Heart right ventricle (tissue), 16 donors: ENCODE measurements around the gene ATP11A. TPM values are rescaled to one million over a fixed set of nuclear protein-coding genes. Genes with fewer than 3 reads are reported as not detected.

ENCODE experiments used
- ATAC-seq, 8 donors: fragments of 200-7000 bp; cut with Tn5 transposase; one replicate each; pipeline ENCODE4 v1.9.1; 2020; ENCODE audit warnings: mild to moderate bottlenecking in 8 of 8, moderate library complexity in 8 of 8, moderate number of reproducible peaks in 1 of 8
- DNase-seq, 2 donors: peaks; one replicate each; pipeline ENCODE4 v3.0.0-alpha.2; 2020
- H3K27ac ChIP-seq, 10 donors: fragments of 200-600 bp; sonication (generic) in 2 of 10; one replicate each; pipeline versions ENCODE4 v1.5.0 to v1.8.0; 2020 to 2022; ENCODE audit warnings: mild to moderate bottlenecking in 3 of 10
- H3K27me3 ChIP-seq, 7 donors: fragments of 200-600 bp; one replicate each; pipeline ENCODE4 v1.8.0; 2021 to 2022; ENCODE audit warnings: mild to moderate bottlenecking in 2 of 7
- H3K36me3 ChIP-seq, 9 donors: fragments of 200-600 bp; sonication (generic) in 1 of 9; one replicate each; pipeline versions ENCODE4 v1.5.0 to v1.8.0; 2020 to 2022; ENCODE audit warnings: mild to moderate bottlenecking in 2 of 9
- H3K4me1 ChIP-seq, 9 donors: fragments of 200-600 bp; sonication (generic) in 1 of 9; one replicate each; pipeline versions ENCODE4 v1.5.0 to v1.8.0; 2020 to 2022; ENCODE audit warnings: mild to moderate bottlenecking in 4 of 9
- H3K4me3 ChIP-seq, 10 donors: fragments of 200-600 bp; sonication (generic) in 2 of 10; one replicate each; pipeline versions ENCODE4 v1.5.0 to v1.8.0; 2020 to 2022; ENCODE audit warnings: mild to moderate bottlenecking in 7 of 10, moderate library complexity in 2 of 10
- H3K9me3 ChIP-seq, 11 donors: fragments of 200-600 bp in 10 of 11; sonication (generic) in 2 of 11; one replicate each; pipeline versions ENCODE4 v1.5.0 to v1.8.0; 2013 to 2022; ENCODE audit warnings: mild to moderate bottlenecking in 2 of 11, control low read depth in 1 of 11, moderate library complexity in 1 of 11
- WGBS, 2 donors: extraction: QIAGEN DNeasy Blood & Tissue Kit; methylation state at CpG; one replicate each; pipeline ENCODE4 v1.1.7; 2013; ENCODE audit warnings: inconsistent platforms in 1 of 2; 5-methylcytosine and 5-hydroxymethylcytosine counted together
- intact Hi-C, 10 donors: fragments of 100-400 bp; cut with DNase I; formaldehyde crosslinking; loops; one replicate each; pipeline versions ENCODE4 v1.11.1 to v1.14.2; 2022
- polyA plus RNA-seq, 2 donors: library from polyadenylated mRNA; stranded (reverse); fragments of 200-250 nt; gene quantifications; one replicate each; pipeline ENCODE4 v1.2.3, GENCODE V29; 2013
- total RNA-seq, 10 donors: library from RNA; stranded (reverse); fragmentation: NEBNext Ultra II Directional in 3 of 10; extraction: Animal tissue kit (Norgen Biotek cat#: 25700) in 3 of 10; gene quantifications; one replicate each; pipeline versions ENCODE4 v1.2.1 to v1.2.4, GENCODE V29; 2021 to 2023
- TF ChIP-seq, protein P1 (sequence below), 9 donors: fragments of 200-600 bp; sonication (generic) in 2 of 9; IDR thresholded peaks; one replicate each; pipeline versions ENCODE4 v1.5.0 to v1.8.0; 2021 to 2022; ENCODE audit warnings: antibody characterized with exemption in 9 of 9, mild to moderate bottlenecking in 5 of 9, moderate library complexity in 1 of 9
- donor health status: Arrhythmogenic right ventricular cardiomyopathy.
- donor health status: ischemic (EF 13 %, LVEDD 7.1; RV severe dilation, severe dysfunction).
- donor health status: healthy with polysubstance abuse.
- donor health status: DM: no; HTN: yes; CAD: no.
- donor health status: DM: no; HTN: no; CAD: no.
- donor health status: ischemic (EF 25% LVEDD 6.9; RV normal size, moderate dysfunction).
- donor health status: ischemic (EF 25% LVEDD 5.7; RV mildly dilated, moderate dysfunction).
- donor health status: healthy.
- donor health status: DM: yes; HTN: yes; CAD: no.
- donor health status: Ischemic cardiomyopathy.
- donor health status: ischemic (EF 35%, LVEDD 5.7; RV mildly dilated, moderate dysfunction).
- donor health status: nonischemic (EF 11% LVEDD 7.7; RV severe dilation, severe dysfunction).
- donor health status: DM: yes; HTN: yes; CAD: no.
- donor health status: PGD.
- donor health status: ischemic (EF 29% LVEDD 5.4; RV normal size, mild dysfunction).
- donor health status: nonischemic (EF 23%, LVEDD 6.1; RV moderate dilation, normal function).

The ATP11A gene
- total and polyA plus RNA-seq, 12 donors, result 20.0 to 164 (median 107) TPM

DNA sequence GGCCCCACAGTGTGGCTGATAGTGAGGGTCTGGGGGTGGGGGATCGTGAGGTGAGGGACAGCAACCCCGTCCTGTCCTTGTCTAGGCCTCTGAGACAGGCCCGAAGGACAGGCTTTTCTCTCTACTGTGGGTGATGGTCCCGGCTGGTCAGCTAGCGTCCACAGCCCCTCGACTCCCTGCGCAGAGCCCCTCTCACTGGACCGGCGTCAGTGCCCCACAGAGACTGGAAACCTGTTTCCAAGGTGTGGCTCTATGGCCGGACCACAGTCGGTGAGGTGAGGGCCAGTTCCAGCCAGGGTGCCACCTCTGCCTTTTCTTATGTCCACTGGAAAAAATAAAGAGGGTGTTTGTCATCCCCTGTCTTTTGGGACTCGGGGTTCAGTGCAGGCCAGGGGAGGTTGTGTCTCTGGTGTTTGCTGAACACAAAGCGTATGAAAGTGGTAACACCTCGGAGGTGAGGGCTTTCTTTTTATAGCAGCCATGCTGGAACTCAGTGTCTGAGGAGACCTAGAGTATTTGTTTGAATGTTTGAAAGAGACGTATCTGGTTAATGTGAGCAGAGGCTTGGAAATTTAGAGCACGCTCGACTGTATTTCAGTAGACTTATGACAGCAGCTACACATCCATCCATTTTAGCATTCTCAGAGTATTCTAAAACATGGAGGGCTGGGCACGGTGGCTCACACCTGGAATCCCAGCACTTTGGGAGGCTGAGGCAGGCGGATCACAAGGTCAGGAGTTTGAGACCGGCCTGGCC, 22.8 kb downstream of the ATP11A start:
- intact Hi-C loops, result no loop called here
- Histone ChIP-seq H3K27ac (peak overlapping the region; percentile 79 to 95 (median 87)), H3K4me3 (peak overlapping the region in 1 of 10 donors; percentile 39), H3K9me3 (peaks cover 0 to 11% (median 0%) of the 10 kb centered on the region in 11 donors), H3K27me3 (no peaks in the 10 kb centered on the region), H3K36me3 (peaks cover 0 to 8% (median 0%) of the 10 kb centered on the region in 9 donors), H3K4me1 (peaks cover 16 to 62% (median 47%) of the 10 kb centered on the region in 9 donors)
- DNase-seq (no peak), ATAC-seq (peak in 3 of 8 donors; percentile 0 to 13 (median 2))
- TF ChIP-seq, protein P1, sequence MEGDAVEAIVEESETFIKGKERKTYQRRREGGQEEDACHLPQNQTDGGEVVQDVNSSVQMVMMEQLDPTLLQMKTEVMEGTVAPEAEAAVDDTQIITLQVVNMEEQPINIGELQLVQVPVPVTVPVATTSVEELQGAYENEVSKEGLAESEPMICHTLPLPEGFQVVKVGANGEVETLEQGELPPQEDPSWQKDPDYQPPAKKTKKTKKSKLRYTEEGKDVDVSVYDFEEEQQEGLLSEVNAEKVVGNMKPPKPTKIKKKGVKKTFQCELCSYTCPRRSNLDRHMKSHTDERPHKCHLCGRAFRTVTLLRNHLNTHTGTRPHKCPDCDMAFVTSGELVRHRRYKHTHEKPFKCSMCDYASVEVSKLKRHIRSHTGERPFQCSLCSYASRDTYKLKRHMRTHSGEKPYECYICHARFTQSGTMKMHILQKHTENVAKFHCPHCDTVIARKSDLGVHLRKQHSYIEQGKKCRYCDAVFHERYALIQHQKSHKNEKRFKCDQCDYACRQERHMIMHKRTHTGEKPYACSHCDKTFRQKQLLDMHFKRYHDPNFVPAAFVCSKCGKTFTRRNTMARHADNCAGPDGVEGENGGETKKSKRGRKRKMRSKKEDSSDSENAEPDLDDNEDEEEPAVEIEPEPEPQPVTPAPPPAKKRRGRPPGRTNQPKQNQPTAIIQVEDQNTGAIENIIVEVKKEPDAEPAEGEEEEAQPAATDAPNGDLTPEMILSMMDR (IDR thresholded peaks at IDR 0.05), result no peak
- WGBS, 2 donors, result 71 to 81% methylated on average over 20 of the region's 20 CpGs

DNA sequence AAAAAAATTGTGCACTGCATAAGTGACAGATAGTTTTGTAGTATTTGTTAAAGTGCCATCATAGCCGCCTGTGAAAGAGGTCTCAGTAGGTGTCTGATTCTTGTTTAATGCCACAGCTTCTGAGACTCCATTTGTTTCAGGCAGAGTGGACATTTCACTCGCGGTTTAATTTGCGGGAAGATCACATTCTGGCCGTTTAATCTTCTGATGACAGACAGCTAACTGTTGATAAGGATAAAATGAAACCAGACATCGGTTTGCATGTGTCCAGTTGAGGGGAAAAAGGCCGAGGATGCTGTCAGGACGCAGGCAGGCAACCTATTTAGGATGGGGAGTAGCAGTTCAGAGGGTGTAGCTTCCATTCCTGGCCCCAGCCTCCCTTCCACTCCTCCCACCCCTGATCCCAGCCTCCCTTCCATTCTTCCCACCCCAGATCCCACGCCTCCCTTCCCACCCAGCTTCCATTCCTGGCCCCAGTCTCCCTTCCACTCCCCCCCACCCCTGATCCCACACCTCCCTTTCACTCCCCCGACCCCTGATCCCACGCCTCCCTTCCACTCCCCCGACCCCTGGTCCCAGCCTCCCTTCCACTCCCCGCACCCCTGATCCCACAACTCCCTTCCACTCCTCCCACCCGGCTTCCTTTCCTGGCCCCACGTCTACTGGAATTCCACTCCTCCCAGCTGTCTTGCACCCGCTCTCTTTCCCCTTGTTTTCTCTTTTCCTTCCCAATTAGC, 23.8 kb downstream of the ATP11A start:
- Histone ChIP-seq H3K36me3 (peaks cover 0 to 8% (median 0%) of the 10 kb centered on the region in 9 donors), H3K27ac (peak overlapping the region in 7 of 10 donors; percentile 31 to 91 (median 86)), H3K4me3 (no peak overlapping the region), H3K9me3 (peaks cover 0 to 11% (median 0%) of the 10 kb centered on the region in 11 donors), H3K27me3 (no peaks in the 10 kb centered on the region), H3K4me1 (peaks cover 16 to 57% (median 47%) of the 10 kb centered on the region in 9 donors)
- ATAC-seq (no peak), DNase-seq (no peak)
- 55 to 60% methylated on average over 16 of the region's 16 CpGs for WGBS, 2 donors
- TF ChIP-seq, protein P1 (IDR thresholded peaks at IDR 0.05), result no peak
- intact Hi-C loops, result no loop called here

DNA sequence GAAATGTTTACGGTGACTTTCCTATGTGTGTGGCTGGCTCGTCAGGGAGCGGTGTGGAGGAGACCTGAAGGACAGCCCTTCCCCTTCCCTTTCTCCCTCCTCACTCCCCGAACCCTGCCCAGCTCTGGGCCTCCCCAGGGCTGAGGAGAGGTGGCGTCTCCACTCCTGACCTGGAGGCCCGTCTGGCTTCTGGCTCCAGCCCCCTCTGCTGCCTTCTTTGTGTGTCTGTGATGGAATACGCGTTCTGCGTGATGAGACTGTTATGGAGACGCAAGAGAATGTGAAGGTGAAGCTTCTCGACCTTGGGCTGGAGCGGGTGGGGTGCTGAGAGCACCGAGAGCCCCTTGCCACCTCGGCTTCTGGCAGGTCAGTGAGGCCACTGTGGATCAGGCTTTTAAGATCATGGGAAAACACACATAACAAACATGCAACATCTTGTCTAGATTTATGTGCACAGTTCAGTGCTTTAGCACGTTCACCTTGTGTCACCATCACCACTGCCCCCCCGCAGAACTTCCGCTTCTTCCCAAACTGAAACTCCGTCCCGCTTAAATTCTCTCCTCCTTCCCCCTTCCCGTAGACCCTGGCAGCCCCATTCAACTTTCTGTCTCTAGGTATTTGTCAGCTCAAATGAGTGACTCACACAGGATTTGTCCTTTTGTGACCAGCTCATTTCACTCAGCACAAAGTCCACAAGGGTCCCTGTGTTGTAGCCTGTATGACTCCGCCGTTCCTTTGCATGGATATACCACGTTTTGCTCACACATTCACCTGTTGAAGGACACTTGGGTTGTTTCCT, 24.7 kb downstream of the ATP11A start:
- DNase-seq (no peak), ATAC-seq (no peak)
- WGBS, 2 donors, result 91 to 93% methylated on average over 23 of the region's 23 CpGs
- Histone ChIP-seq H3K4me1 (peaks cover 16 to 50% (median 41%) of the 10 kb centered on the region in 9 donors), H3K27ac (peak overlapping the region in 2 of 10 donors; percentile 18 to 19), H3K27me3 (no peaks in the 10 kb centered on the region), H3K36me3 (peaks cover 0 to 8% (median 0%) of the 10 kb centered on the region in 9 donors), H3K9me3 (peaks cover 0 to 11% (median 0%) of the 10 kb centered on the region in 11 donors), H3K4me3 (no peak overlapping the region)
- intact Hi-C loops, result no loop called here
- TF ChIP-seq, protein P1 (IDR thresholded peaks at IDR 0.05), result no peak

DNA sequence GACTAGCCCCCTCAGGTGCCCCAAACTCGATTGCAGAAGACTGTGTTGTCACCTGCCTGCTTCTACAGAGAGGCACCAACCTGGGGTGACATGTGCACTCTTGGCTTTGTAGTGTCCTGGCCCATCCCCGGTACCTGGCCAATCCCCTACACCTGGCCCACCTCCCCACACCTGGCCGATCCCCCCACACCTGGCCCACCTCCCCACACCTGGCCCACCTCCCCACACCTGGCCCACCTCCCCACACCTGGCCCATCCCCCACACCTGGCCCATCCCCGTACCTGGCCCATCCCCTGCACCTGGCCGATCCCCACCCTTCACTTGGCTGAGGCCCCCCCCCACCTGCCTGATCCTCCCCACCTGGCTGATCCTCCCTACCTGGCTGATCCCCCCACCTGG, 25.4 kb downstream of the ATP11A start:
- ATAC-seq, result no peak
- Histone ChIP-seq H3K27ac (no peak overlapping the region), H3K9me3 (peaks cover 0 to 11% (median 0%) of the 10 kb centered on the region in 11 donors), H3K27me3 (no peaks in the 10 kb centered on the region), H3K4me1 (peaks cover 16 to 44% (median 36%) of the 10 kb centered on the region in 9 donors), H3K36me3 (peaks cover 0 to 8% (median 0%) of the 10 kb centered on the region in 9 donors), H3K4me3 (no peak overlapping the region)
- DNase-seq, result no peak
- TF ChIP-seq, protein P1 (IDR thresholded peaks at IDR 0.05), result no peak
- intact Hi-C loops, result no loop called here
- 78 to 81% methylated on average over 5 of the region's 5 CpGs for WGBS, 2 donors
